ENCODE results near the gene JUN.
"Not testable (repeated sequence)": the region's sequence is repeated elsewhere in the genome, so short reads cannot be mapped to it uniquely, and the experiment has no call there.

JUN gene

GRCh38 chr1:58809325-58810010, 25.6 kb upstream of the JUN start:
- no peak overlapping the region for H3K4me3 ChIP-seq (ENCODE audit: low read depth, low read length)

- H3K4me3 ChIP-seq (ENCODE audit: low read depth, low read length) = no peak overlapping the region
These were observed 24.2 kb upstream of the JUN start for GRCh38 chr1:58808077-58808476.

- no peak overlapping the region for H3K4me3 ChIP-seq (ENCODE audit: low read depth, low read length)
These were observed 22.1 kb upstream of the JUN start for GRCh38 chr1:58805716-58806571.

GRCh38 chr1:58804853-58805565, 21.2 kb upstream of the JUN start:
- H3K4me3 ChIP-seq (ENCODE audit: low read depth, low read length) = no peak overlapping the region

DNA sequence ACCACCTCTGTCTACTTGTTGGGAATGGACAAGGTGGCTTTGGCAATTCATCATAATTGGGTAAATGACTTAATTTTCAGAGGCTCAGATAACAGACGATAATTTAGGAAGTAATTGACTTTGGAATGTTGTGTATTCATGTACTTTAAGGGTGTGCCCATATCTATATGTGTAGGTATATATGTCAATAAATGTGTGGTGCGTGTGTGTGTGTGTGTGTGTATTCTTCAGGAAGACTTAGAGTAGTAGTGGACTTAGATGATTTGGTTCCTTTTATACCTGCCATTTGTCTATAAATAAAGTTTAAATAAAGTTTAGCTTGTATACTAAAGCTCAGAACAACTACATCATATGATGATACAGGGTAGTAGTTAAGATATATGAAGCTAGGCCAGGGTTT, 20.0 kb upstream of the JUN start:
- no peak overlapping the region for H3K4me3 ChIP-seq (ENCODE audit: low read depth, low read length)

DNA sequence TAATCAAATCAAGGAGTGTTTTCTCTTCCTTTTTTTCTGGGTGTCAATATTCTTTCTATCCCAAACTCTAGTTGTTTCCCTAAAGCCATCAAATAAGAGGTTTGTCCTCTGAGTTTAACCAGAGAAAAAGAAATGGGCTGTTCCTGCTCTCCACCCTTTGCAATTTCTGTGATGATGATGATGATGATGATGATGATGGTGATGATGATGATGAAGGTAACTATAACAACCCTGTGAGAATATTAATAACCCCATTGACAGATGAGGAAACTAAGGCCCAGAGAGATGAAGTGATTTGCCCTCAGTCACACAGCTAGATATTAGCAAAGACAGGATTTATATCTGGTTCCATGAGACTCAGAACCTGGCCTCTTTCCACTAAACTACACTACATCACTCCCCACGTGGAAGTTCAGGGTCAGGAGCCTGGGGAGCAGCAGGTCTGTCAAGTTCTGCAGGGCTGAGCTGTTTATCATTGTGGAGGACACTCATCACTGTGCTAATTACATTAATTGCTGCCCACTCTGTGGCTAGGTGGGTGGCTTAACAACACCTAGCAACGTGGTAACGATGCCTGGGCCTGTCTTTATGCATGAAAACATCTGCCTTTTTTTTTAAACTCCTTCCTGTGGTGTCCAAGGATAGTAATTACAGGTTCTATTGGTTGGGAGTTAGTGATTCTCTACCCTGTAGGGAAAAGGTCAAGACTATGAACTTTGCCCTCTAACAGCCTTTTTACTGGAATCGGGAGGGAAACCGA, 19.0 kb upstream of the JUN start:
- H3K4me3 ChIP-seq (ENCODE audit: low read depth, low read length) = no peak overlapping the region

- H3K4me3 ChIP-seq (ENCODE audit: low read depth, low read length) = not testable (repeated sequence)
These were observed 17.4 kb upstream of the JUN start for GRCh38 chr1:58801286-58801685.

- H3K4me3 ChIP-seq (ENCODE audit: low read depth, low read length) = no peak overlapping the region
These were observed 15.8 kb upstream of the JUN start for GRCh38 chr1:58799650-58800049.

DNA sequence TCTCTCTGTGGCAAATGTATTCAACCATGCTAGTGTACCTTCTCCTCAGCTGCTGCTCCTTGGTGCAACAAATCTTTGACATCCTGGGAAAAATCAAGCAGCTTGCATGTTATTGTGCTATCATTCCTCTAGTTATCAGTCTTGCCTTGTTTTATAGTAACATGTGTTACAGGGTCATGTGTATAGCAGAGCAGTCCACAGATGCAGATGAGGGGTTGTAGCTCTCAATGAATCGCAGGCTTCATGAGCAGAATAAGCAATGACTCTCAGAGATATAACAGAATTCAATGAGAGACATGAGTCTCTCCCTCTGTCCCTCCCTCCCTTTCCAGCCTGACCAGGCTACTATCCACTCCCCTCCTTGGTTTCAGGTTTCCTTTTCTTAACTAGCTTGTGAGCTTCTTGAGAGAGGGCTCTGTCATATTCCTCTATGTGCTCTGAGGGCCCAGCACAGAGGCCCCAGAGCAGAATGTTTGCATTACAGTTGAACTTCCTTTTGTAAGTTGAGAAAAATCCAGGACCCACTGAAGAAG, 15.1 kb upstream of the JUN start:
- no peak overlapping the region for H3K4me3 ChIP-seq (ENCODE audit: low read depth, low read length)

GRCh38 chr1:58796416-58796815, 12.6 kb upstream of the JUN start:
- no peak overlapping the region for H3K4me3 ChIP-seq (ENCODE audit: low read depth, low read length)

- H3K4me3 ChIP-seq (ENCODE audit: low read depth, low read length) = no peak overlapping the region
These were observed 10.7 kb upstream of the JUN start for GRCh38 chr1:58794585-58794984.

- no peak overlapping the region for H3K4me3 ChIP-seq (ENCODE audit: low read depth, low read length)
These were observed 9.0 kb upstream of the JUN start for GRCh38 chr1:58792846-58793245.

GRCh38 chr1:58791106-58791505, 7.3 kb upstream of the JUN start:
- H3K4me3 ChIP-seq (ENCODE audit: low read depth, low read length) = no peak overlapping the region

GRCh38 chr1:58789996-58790660, 6.3 kb upstream of the JUN start:
- H3K4me3 ChIP-seq (ENCODE audit: low read depth, low read length) = no peak overlapping the region

DNA sequence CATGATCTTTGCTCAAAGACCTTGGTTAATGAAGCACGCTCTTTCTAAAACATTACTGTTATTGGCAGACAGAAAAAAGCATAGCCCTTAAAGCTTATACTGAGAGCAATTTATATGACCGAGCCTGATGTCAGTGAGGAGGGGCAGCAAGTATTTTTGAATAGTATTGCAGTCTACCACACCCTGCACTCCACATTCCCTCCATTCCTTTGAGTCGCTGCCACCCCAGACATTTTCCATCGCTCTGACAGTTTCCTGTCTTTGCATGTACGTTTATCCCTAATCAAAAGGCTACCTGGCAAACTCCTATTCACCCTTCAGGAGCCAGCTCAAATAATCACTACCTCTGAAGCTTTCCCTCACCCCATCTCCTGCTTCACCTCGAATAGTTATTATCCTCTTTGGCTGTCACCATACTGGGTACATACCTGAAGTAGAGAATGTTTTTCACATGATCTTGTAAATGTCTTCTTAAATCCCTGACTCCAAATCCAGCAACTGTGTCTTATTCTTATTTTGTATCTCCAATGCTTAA, 5.5 kb upstream of the JUN start:
- H3K4me3 ChIP-seq (ENCODE audit: low read depth, low read length) = no peak overlapping the region

DNA sequence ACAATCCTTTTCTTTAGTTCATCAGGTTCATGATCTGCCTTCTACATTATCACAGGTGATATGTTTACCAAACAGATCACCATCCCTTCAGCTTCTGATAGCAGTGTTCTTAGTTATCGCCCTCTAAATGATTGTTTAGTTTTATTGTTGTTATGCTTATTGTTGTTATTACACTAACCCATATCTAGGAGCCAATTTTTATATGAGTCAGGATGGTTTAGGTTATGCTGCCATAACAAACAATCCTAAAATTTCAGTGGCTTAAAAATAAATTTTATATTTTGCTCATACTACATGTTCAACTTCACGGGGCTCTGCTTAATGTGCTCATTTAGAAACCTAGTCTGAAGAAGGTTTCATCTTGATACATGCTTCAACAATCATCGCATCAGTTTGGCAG, 4.4 kb upstream of the JUN start:
- no peak overlapping the region for H3K4me3 ChIP-seq (ENCODE audit: low read depth, low read length)

- H3K4me3 ChIP-seq (ENCODE audit: low read depth, low read length) = no peak overlapping the region
These were observed 3.0 kb upstream of the JUN start for GRCh38 chr1:58786927-58787245.

DNA sequence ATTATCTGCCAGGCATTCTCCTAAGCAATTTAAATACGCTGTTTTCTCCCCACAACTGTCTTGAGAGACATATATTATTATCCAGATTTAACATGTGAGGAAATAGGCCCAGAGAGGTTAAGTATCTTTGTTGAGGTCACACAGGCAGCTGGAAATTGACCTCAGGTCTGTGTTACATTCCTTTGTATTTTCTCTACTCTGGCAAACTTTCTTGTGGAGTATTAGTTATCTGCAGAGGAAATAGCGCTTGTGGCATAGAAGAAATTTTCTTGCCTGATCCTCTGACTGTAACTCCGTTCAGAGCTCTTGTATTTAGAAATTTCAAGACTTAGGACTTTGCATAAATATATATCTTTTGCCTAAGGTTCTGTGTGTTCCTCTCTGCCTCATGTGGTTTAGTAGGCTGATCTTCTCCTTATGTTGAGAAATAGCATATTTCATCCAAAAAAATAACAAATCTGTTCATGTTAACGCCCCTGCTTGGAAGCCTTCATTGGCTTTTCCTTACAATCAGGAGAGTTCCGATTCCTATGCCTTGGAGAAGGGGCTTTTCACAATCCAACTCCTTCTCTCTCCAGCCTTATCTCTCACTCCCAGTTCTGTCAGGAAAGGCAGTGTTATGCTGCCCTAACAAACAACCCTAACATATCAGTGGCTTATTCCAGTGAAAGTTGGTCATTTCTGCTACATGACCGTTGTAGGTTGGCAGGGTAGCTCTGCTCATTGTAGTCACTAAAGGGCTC, 2.5 kb upstream of the JUN start:
- no peak overlapping the region for H3K4me3 ChIP-seq (ENCODE audit: low read depth, low read length)

GRCh38 chr1:58785442-58786058, 1.7 kb upstream of the JUN start:
- H3K4me3 ChIP-seq (ENCODE audit: low read depth, low read length) = peak overlapping the region; percentile 62

All from iPS-11a (cell line).